Astrocyte (in vitro differentiated cells and primary cell): ENCODE data around the gene SPACA7.

ENCODE experiments used
- EZH2 ChIP-seq: IDR thresholded peaks from 2 replicates; pipeline ENCODE4 v1.6.1; 2012; ENCODE audit warnings: mild to moderate bottlenecking, low read length, inconsistent platforms; ENCODE audit not compliant: insufficient read depth
- TF ChIP-seq, protein P1 (sequence below): IDR thresholded peaks from 2 replicates; pipeline ENCODE4 v1.5.1; 2011; ENCODE audit warnings: low read depth, mild to moderate bottlenecking, inconsistent platforms, low read length, moderate library complexity; ENCODE audit not compliant: insufficient read depth

DNA sequence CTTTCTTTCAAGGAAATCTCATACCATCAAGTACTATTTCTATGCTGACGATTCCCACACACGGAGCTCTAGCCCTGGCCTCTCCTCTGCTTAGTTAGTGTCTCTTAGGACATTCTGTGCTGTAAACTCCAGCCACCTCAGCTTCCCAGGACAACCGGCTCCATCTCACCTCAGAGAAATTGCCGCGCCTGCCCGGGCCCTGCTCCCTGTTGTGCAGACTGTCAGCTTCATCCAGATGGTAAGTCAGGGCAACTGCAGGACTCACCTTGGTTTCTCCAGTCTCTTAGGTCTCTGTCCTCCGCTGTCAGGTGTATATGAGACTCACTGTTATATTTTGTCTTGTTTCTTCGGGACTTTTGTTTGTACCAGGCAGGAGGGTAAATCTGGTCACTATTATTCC is 98.7 kb downstream of the SPACA7 start:
- TF ChIP-seq, protein P1, sequence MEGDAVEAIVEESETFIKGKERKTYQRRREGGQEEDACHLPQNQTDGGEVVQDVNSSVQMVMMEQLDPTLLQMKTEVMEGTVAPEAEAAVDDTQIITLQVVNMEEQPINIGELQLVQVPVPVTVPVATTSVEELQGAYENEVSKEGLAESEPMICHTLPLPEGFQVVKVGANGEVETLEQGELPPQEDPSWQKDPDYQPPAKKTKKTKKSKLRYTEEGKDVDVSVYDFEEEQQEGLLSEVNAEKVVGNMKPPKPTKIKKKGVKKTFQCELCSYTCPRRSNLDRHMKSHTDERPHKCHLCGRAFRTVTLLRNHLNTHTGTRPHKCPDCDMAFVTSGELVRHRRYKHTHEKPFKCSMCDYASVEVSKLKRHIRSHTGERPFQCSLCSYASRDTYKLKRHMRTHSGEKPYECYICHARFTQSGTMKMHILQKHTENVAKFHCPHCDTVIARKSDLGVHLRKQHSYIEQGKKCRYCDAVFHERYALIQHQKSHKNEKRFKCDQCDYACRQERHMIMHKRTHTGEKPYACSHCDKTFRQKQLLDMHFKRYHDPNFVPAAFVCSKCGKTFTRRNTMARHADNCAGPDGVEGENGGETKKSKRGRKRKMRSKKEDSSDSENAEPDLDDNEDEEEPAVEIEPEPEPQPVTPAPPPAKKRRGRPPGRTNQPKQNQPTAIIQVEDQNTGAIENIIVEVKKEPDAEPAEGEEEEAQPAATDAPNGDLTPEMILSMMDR = no peak
- TF ChIP-seq EZH2 = no peak
